NCI-H526 (cell line): ENCODE results near the gene TSPAN15.
"Not testable (repeated sequence)": the region's sequence is repeated elsewhere in the genome, so short reads cannot be mapped to it uniquely, and the experiment has no call there.

Source experiments
- DNase-seq, 2 experiments: peaks; one replicate each; lab custom pipeline; 2025; lab: John Stamatoyannopoulos, UW

TSPAN15 gene

DNA sequence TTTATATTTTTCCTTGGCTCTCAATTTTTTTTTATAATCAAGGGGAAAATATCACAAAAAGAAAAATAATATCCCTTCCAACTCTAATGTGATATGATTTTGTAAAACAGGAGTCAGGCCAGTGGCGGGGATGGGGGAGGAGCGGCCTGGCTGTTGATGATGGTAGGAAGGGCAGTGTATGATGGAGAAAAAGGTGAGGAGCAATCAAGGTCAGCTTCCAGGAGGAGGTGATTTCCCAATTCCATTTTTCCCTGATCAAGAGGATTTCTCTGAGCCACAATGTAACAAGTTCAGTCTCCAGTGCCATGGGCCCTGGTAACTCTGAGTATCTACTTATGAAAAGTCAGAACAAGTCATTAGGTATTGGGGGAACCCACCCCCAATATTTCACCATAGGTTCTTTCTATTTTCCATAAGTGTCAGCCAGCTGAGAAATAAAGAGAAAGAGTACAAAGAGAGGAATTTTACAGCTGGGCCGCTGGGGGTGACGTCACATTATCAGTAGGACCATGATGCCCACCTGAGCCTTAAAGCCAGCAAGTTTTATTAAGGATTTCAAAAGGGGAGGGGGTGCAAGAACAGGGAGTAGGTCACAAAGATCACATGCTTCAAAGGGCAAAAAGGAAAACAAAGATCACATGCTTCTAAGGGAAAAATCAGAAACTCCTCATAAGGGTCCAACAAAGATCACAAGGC lies 37.0 kb downstream of the TSPAN15 start:
- not testable (repeated sequence) for DNase-seq

DNA sequence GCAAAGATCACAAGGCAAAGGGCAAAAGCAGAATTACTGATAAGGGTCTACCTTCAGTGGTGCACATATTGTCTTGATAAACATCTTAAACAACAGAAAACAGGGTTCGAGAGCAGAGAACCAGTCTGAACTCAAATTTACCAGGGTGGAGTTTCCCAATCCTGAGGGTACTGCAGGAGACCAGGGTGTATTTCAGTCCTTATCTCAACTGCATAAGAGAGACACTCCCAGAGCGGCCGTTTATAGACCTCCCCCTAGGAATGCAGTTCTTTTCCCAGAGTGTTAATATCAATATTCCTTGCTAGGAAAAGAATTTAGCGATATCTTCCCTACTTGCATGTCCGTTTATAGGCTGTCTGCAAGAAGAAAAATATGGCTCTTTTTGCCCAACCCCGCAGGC lies 37.6 kb downstream of the TSPAN15 start:
- DNase-seq, result not testable (repeated sequence)

DNA sequence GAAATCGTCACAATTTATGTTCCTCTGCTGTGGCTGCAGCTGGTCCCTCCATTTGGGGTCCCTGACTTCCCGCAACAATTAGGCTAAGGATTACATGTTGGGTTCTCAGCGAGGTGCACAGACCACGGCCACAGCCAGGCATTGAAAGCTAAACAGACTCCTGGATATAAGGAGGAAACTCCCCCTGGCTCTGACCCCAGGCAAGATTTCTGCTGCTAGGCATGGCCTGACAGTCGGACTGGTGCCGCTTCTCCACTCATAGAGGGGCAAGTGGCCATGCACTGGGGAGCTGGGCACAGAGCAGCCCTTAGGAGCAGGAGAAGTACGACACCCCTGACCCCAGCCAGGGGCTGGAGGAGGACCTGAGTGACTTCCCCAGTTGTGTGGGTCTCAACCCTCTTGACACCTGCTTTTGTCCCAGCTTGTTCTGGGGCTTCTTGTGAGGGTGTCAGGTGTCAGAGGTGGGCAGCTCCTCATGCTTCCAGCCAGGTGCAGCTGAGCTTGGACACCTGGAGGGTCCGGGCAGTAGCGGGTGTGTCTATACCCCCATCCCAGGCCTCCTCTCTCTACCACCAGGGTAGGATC lies 38.3 kb downstream of the TSPAN15 start:
- DNase-seq, result no peak

DNA sequence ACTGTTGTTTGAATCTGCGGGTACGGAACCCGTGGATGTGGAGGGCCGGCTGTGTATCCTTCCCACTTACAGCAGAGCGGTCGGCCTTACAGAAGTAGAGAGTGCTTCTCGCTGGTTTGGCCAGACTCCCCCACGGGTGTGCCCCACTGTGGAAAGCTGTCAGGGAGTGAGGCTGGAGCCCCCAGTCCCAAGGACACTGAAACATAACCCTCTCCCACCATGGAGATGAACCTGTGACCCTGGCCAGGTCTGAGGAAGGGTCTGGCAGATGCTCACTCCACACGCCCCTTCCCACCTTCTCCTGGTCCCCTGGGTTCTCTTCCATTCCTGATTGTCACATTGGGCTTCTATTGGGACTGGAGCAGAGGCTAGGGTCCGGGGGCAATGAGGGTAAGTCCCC lies 39.6 kb downstream of the TSPAN15 start:
- no peak for DNase-seq

DNA sequence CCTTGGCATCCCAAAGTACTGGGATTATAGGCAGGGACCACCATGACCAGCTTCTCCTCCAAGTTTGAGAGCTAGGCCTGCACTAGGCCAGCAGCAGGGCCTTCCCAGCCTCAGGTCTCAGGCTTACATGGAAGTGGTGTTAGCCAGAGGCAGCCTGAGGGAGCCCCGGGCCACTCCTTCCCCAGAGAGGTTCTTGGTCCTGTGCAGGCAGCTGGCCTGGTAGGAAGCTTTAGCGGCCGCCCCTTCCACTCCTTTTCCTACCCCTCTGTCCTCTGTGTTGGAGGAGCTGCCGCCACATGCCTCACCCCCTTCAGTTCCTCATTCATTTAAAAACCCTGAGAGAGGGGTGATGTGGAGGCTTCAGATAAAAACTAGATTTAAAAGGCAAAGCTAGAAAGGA lies 40.3 kb downstream of the TSPAN15 start:
- DNase-seq, result no peak

DNA sequence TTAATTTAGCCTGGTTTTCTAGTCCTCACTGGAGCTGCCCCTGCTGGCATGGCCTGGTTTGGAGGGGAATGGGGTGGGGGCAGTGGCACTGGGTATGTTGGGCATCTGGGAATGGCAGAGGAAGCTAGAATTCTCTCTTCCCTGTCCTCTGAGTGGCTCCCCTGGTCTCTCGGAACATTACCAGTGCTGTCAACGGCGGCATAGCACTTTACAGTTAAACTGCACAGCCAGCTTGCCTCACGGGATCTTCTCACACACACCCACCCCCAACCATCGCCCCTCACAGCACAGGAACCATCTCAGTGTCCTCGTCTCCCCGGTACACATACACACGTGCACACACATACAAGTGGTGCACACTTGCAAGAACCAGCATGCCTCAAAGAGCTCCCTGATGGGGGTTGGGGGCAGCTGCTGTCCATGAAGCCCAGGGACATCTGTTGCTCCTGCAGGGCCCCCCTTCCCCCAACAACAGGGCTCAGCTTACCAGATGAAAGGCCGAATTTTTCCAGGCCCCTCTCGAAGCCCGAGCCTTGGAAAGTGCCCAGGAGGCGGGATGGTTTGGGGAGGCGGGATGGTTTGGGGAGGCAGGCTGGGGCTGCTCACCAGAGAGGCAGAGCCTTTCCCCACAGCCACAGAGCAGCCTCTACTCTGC lies 41.0 kb downstream of the TSPAN15 start:
- DNase-seq, result no peak

DNA sequence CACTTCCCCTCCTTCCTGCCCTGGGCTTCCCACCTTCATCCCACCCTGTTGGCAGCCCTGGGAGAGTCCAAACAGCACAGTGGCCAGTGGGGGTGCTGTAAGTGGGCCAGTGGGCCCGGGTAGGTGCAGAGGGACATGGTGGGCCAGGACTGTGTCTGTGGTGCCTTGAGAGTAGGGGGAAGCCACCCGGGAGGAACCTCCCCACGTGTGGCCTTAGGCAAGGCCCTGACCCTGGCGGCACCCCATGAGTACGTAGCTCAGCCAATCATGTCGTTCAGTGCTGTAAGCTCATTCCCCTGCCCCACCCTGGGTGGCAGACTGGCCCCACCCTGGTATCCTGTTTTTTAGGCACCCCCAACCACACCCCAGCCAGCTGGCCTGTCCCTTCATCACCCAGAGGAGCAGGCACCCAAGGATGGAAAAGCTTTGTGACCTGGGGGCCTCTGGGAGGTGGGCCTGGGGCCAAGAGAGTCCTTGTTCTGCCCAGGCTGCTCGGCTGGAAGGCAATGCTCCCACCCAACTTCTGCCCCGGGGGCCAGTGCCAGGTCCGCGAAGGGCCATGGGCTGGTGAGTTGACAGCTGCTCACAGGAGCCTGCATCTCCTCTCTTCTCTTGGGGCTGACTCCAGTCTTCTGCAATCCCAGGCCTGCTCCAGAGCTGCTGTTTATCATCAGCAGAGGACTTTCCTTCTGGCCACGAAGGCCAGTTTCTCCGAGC lies 41.6 kb downstream of the TSPAN15 start:
- DNase-seq, result no peak

DNA sequence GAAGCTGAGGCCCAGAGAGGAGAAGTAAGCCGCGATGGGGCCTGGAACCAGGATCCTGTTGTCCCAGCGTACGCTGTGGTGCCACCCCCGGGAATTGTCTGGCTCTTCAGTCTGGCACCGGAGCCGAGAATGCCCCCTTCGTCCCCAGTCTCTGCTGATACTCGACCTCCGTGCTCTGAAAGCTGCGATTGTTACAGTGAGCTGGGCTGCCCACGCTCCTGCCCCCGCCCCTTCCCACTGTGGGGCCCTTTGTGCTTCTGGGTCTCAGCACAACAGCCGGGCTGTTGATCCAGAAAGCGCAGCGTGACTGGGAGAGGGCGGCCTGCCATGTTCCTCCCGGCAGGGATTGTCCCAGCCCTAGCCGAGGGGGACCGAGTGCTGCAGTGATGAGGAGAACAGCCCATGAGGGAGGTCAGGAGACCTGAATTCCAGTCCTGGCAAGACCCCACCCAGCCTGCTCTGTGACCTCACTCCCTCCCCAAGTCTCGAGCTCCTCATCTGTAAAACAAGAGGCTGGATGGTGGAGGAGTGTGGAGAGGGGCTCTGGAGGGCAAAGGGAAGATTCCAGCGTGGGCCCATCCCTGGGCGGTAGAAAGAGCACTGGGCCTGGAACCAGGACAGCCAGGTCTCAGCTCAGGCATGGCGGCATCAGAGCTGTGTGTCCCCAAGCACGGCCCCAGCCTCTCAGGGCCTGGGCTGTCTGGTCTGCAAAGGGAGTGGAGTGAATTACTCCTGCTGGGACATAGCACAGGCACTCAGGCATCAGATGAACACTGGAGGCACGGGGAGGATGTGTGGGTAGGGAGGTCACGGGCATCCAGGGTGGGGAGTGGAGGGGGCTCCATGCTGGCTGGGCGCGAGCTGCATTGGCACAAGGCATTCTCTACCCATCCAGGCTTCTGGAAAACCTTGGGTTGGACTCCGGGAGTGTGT lies 43.6 kb downstream of the TSPAN15 start:
- DNase-seq, result no peak

DNA sequence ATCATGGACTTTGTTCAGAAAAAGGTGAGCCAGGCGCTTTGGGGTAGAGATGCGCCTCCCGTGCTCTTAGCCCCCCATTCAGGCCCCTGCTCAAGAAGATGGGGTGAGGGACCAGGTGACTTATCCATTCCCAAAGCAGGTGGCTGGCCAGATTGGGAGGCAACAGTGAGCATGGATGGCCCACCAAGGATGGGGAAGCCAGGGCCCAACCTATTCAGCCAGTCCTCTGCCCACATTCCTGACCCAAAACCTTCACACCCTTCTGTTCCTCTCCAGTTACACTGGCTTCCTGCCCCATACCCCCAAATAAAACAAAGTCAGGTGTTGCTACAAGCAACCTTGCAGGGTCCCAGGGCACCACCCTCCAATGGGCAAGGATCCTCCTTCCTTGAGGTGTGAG lies 44.4 kb downstream of the TSPAN15 start:
- DNase-seq, result no peak

DNA sequence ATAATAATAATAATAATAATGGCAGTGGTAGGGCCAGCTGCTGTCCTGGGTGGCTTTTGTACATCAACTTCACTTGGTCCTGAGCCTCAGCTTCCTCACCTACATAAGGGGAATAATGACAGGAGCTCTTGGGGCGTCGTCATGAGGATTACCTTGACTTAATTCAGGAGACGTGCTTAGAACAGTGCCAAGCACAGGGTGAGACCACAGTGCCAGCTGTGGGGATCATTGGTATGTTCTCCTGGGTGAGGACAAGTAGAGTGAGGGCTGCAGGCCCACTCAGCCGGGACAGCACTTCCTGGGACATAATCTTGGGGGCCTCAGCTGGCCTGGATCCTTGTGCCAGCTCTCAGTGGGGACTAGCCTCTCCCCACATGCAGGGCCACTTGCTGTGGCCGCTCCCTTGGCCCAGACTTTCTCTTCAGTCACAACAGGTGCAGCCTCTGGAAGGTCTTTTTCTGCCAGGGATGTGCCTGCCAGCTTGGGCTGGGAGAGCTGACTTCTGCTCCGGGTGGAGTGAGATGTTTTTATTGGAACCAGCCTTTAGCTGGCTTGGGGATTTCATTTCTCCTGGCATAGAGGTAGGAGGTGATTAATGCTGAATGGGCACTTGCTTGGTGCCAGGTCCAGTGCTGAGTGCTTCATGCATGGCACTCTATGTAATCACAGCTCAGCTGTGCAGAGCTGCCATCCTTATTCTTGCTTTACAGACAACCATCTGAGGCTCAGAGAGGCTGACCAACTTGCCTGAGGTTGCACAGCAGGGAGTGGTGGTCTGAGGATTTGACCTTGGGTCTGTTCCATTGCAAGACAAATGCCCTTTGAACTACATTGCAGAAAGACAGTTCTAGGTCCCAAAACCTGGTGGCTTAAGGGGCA lies 45.3 kb downstream of the TSPAN15 start:
- no peak for DNase-seq

DNA sequence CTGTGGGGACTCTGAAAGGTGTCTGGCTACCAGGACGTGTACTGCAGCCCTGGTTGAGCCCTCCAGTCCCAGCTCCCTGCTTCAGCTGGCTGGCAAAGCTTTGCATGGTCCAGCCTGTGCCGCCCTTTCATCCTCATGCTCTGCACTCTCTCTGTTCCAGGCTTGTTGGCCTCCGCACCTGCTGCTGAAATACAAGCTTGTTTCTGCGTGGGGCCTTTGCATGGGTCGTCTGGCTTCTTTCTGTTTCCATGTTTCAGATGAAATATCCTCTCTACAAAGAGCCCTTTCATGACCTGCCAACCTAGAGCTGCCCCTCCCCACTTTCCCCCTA lies 45.9 kb downstream of the TSPAN15 start:
- no peak for DNase-seq

DNA sequence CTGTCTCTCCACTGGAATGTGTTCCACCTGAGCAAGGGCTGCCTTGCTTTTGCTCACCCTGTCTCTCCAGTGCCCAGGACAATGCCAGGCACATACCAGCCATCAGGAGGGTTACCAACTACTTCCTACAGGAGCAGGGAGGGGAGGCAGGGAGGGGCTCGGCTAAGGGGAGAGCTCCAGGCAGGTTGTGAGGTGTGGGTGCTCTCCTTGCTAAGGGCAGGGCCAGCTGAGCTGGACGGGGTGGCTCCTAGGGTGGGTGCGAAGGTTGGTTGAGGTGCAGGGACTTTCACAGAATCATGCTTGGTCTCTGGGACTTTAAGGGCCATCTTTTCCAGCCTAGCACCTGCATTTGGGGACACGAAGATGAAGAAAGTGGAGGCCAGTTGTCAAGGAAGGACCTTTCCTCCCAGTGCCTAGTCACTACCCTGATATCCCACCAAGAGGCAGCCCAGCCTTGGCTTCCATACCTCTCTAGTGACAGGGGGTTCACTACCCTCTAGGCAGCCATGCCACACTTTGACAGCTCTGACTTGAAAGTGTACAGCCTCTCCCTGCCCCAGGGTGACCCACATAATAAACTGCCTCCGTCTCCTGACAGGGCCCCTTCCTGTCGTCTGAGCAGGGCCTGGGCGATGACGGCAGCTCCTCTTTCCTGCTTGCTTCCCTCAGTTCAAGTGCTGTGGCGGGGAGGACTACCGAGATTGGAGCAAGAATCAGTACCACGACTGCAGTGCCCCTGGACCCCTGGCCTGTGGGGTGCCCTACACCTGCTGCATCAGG lies 46.5 kb downstream of the TSPAN15 start:
- DNase-seq, result no peak

DNA sequence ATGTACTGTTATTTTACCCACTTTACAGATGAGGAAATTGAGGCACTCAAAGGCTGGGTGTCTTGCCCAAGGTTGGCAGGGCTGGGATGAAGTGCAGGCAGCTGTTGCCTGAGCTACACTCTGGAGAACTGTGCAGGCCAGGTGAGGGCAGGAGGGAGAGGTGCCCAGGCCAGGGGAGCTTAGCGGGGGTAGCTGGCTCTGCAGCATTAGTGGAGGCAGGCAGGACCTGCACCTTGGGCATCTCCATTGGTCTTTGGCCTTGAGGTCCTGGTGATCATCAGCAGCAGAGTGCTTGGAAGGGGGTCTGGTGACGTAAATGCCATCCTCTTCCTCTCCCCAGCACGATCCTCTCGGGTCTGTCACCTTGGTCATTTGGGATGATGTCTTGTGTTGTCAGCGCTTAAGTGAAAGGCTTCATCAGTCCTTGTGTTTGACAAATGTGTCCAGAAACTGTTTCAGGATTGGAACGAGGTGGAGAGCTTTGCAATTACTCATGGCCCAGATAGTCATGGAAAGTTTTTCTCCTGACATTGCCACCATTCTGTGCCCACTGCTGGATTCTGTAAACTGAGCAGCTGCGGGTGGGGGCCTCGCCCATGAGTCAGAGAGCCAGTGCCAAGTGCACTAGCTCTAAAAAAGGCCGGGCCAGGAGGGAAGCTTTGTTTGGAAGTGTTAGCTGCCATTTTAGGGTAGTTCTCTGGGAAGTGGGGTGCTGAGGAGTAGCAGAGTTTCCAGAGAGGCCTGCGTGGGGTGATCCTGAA lies 47.6 kb downstream of the TSPAN15 start:
- no peak for DNase-seq

DNA sequence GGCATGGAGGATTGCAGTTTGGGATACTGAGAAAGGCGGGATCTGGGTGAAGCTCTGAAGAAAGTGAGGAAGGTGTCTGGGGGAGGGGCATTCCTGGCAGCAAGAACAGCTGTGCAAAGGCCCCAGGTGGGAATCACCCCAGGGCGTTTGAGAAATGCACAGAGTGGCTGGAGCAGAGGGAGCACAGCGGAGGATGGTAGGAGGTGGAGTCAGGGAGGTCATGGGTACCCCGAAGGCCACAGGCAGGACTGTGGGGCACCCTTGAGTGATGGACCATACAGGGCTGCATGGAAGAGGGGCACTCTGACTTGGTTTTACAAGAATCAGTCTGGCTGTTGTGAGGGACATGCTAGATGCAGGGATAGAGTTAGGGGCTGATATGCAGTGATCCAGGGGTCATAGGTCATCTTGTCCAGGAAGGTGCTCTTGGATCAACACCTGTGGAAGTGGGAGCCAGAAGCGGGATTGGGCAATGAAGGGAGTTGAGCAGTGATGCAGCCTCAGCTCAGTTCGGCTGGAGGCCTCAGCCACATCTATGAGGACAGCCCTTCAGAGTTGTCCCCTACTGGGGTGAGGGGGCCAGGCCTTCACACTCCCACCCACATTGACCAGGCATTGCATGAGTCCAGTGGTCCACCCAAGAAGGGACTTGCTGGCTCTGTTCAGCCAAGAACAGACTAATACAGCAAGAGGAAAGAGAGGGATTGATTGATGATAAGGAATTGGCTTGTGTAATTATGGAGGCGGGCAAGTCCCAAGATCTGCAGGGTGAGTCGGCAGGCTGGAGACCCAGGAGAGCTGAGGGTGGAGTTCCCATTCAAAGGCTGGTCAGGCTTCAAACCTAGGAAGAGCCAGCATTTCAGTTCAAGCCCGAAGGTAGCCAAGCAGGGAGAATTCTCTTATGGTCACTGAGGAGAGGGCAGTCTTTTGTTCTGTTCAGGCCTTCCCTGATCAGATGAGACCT lies 48.7 kb downstream of the TSPAN15 start:
- no peak for DNase-seq

DNA sequence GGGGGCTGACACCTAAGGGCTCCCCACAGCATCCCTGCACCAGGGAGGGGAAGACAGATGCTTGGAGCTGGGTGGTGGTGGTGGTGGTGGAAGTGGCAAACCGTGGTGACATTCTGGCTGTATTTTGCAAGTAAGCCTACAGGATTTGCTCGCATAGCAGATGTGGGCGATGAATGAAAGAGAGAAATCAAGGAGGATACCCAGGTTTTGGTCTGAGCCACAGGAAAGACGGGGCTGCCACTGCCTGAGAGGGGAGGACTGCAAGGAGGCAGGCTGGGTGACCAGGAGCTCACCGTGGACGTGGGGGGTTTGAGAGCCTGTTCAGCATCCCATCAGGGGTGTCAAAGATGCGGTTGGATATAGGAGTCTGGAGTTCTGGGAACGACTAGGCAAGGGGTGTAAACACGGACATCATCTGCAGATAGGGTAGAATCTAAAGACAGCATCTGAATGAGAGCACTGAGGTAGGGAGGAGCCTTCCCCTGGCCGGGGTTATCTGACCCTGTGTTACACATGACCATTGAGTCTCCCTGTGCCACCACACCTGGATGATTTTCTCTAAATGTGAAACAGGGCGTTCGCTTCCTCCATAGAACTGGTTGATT lies 49.7 kb downstream of the TSPAN15 start:
- DNase-seq, result no peak

DNA sequence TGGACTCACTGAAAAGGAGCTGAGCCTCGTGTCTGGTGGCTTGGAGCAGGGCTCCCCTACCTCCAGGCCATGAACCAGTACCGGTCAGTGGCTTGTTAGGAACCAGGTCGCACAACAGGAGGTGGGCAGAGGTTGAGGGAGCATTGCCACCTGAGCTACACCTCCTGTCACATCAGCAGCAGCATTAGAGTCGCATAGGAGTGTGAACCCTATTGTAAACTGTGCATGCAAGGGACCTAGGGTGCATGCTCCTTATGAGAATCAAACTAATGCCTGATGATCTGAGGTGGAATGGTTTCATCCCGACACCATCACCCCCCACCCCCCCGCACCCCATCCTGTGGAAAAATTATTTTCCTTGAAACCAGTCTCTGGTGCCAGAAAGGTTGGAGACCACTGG lies 50.4 kb downstream of the TSPAN15 start:
- no peak for DNase-seq

DNA sequence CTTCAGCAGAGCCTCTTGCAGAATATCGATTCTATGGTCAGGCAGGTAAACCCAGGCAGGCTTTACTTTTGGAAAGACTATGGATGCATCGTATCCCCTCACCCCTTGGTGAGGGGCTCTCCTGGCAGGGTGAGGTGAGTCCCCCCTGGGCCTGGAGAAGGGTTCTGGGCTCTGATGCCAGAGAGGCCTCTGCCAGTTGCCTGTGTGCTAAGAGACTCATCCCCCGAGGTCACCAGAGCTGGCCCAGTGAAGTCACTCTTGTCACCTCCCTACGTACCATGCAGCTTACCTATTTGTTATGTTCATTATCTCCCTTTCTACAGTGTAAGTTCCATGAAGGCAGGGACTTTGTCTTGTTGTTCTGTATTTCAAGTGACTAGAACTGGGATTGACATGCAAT lies 51.3 kb downstream of the TSPAN15 start:
- no peak for DNase-seq
